G401 (cell line): Measurements from ENCODE around the gene GAS2L1. TPM values are rescaled to one million over a fixed set of nuclear protein-coding genes. Genes with fewer than 3 reads are reported as not detected.

Experiments used
- DNase-seq: peaks from one replicate; pipeline ENCODE4 v3.0.0-alpha.2; 2015; ENCODE audit warnings: low spot score
- in situ Hi-C: cut with HindIII; loops from 2 replicates; pipeline ENCODE4 v1.10.0; 2016; ENCODE audit warnings: low sequenced_read_pairs, mixed read lengths
- total RNA-seq: library from RNA; depleted of rRNA; stranded (reverse); fragments of >200 nt; shearing (Covaris generic); gene quantifications from 2 replicates; pipeline ENCODE4 v1.2.3, GENCODE V29; 2014; rRNA removed

Gene GAS2L1
- total RNA-seq: 13.2 and 26.3 TPM in 2 replicates

GRCh38 chr22:29306175-29306834 lies at the start of gene GAS2L1:
Gene GAS2L1 (plus strand): TSS chr22:29306650. CDS start chr22:29308106, 1,456 bp downstream.
- DNase-seq: peak; percentile 50
- in situ Hi-C loops: no loop called here

- in situ Hi-C loops: no loop called here
- DNase-seq: no peak
Observed at GRCh38 chr22:29257751-29258181, 48.7 kb upstream of the GAS2L1 start.

GRCh38 chr22:29258407-29259252 lies 47.8 kb upstream of the GAS2L1 start:
- DNase-seq: no peak
- in situ Hi-C loops: no loop called here

- DNase-seq: no peak
- in situ Hi-C loops: no loop called here
Observed at GRCh38 chr22:29259253-29259899, 47.1 kb upstream of the GAS2L1 start.

- in situ Hi-C loops: no loop called here
- no peak for DNase-seq
Observed at GRCh38 chr22:29260031-29260560, 46.4 kb upstream of the GAS2L1 start.

- in situ Hi-C loops: no loop called here
- DNase-seq: no peak
Observed at GRCh38 chr22:29260601-29261315, 45.7 kb upstream of the GAS2L1 start.

GRCh38 chr22:29263791-29264276 lies 42.6 kb upstream of the GAS2L1 start:
- in situ Hi-C loops: no loop called here
- no peak for DNase-seq

GRCh38 chr22:29265305-29265704 lies 41.1 kb upstream of the GAS2L1 start:
- no peak for DNase-seq
- in situ Hi-C loops: no loop called here

- DNase-seq: no peak
- in situ Hi-C loops: no loop called here
Observed at GRCh38 chr22:29265929-29266328, 40.5 kb upstream of the GAS2L1 start.

- in situ Hi-C loops: no loop called here
- no peak for DNase-seq
Observed at GRCh38 chr22:29266564-29267461, 39.6 kb upstream of the GAS2L1 start.

GRCh38 chr22:29267462-29267857 lies 39.0 kb upstream of the GAS2L1 start:
- no peak for DNase-seq
- in situ Hi-C loops: no loop called here

- DNase-seq: peak; percentile 91
- in situ Hi-C loops: no loop called here
Observed at GRCh38 chr22:29267858-29268510, 38.5 kb upstream of the GAS2L1 start, which contains the start of the genes EWSR1 and RHBDD3. Gene EWSR1 (plus strand): TSS chr22:29268268. CDS start chr22:29268337, 69 bp downstream. Gene RHBDD3 (minus strand): TSS chr22:29267981. CDS start chr22:29265626, 2,355 bp downstream.

- DNase-seq: peak; percentile 66
- in situ Hi-C loops: no loop called here
Observed at GRCh38 chr22:29268511-29269229, 37.8 kb upstream of the GAS2L1 start.

- in situ Hi-C loops: no loop called here
Observed at GRCh38 chr22:29269230-29269604, 37.2 kb upstream of the GAS2L1 start.

GRCh38 chr22:29269731-29270474 lies 36.5 kb upstream of the GAS2L1 start:
- in situ Hi-C loops: no loop called here
- DNase-seq: no peak

More at GRCh38 chr22:29269230-29269604, 37.2 kb upstream of the GAS2L1 start:
- DNase-seq: no peak
